Measurements from ENCODE around the gene KCNA2.

Gene KCNA2

GRCh38 chr1:110643879-110644472, 37.8 kb upstream of the KCNA2 start:
- DNase-seq (ENCODE audit: low spot score): no peak
- no peak for TF ChIP-seq CTCF (IDR thresholded peaks at IDR 0.05; ENCODE audit: extremely low read depth, missing control alignments)

- no peak for DNase-seq (ENCODE audit: low spot score)
- no peak for TF ChIP-seq CTCF (IDR thresholded peaks at IDR 0.05; ENCODE audit: extremely low read depth, missing control alignments)
These were observed 33.7 kb upstream of the KCNA2 start for GRCh38 chr1:110639724-110640386.

GRCh38 chr1:110638556-110638955, 32.4 kb upstream of the KCNA2 start:
- no peak for TF ChIP-seq CTCF (IDR thresholded peaks at IDR 0.05; ENCODE audit: extremely low read depth, missing control alignments)
- no peak for DNase-seq (ENCODE audit: low spot score)

- DNase-seq (ENCODE audit: low spot score): no peak
- TF ChIP-seq CTCF (IDR thresholded peaks at IDR 0.05; ENCODE audit: extremely low read depth, missing control alignments): no peak
These were observed 31.9 kb upstream of the KCNA2 start for GRCh38 chr1:110638058-110638457.

- no peak for TF ChIP-seq CTCF (IDR thresholded peaks at IDR 0.05; ENCODE audit: extremely low read depth, missing control alignments)
- no peak for DNase-seq (ENCODE audit: low spot score)
These were observed 31.3 kb upstream of the KCNA2 start for GRCh38 chr1:110637475-110637874.

GRCh38 chr1:110636149-110636935, 30.2 kb upstream of the KCNA2 start:
- no peak for DNase-seq (ENCODE audit: low spot score)
- TF ChIP-seq CTCF (IDR thresholded peaks at IDR 0.05; ENCODE audit: extremely low read depth, missing control alignments): no peak

- no peak for TF ChIP-seq CTCF (IDR thresholded peaks at IDR 0.05; ENCODE audit: extremely low read depth, missing control alignments)
- no peak for DNase-seq (ENCODE audit: low spot score)
These were observed 29.3 kb upstream of the KCNA2 start for GRCh38 chr1:110635434-110635833.

All from GM20000 (cell line).